HG02970 (cell line): Measurements from ENCODE around the gene SSX3.
"Not testable (repeated sequence)": the region's sequence is repeated elsewhere in the genome, so short reads cannot be mapped to it uniquely, and the experiment has no call there.

Experiments used
- ATAC-seq: cut with Tn5 transposase; IDR thresholded peaks from one replicate; pipeline ENCODE4 v1.9.1; 2021; ENCODE audit warnings: mild to moderate bottlenecking, moderate library complexity, moderate number of reproducible peaks; ENCODE audit not compliant: unreplicated experiment, low FRiP score

SSX3 gene, protein sequence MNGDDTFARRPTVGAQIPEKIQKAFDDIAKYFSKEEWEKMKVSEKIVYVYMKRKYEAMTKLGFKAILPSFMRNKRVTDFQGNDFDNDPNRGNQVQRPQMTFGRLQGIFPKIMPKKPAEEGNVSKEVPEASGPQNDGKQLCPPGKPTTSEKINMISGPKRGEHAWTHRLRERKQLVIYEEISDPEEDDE

DNA sequence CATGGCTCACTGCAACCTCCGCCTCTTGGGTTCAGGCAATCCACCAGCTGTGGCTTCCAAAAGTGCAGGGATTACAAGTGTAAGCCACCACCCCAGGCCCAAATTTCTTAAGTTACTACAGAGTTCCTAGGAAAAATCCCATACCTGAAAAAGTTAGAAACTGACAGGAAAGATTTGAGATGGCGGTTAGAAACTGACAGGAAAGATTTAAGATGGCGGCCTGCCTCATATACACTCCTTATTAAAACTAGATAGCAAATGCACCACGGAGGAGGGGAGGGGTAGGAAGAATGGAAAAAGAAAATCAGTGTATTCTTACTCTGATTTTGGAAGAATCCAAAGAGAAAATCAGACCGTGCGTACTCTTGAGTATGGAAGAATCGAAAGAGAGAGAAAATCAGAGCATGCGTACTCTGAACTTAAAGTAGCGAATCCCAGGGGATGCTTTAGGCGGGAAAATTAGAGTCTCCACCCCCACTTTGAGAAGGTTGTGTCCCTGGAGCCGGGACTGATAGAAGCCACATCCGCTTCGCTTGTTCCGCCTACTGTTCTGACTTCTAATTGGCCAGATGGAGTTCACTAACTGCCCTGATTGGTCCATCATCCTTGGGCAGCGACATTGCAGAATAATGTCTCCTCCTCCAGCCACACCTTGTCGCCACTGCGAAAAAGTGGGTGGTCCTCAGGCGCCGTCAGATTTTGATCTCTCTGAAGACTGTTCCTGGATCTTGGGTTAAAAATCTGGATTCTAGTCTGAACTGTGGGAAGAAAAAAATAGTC, at the start of gene SSX3:
Gene SSX3, minus strand, starts transcription at position 389 of the 780 bp plus-strand sequence. CDS start 1,454 bp downstream, outside the sequence.
- not testable (repeated sequence) for ATAC-seq

DNA sequence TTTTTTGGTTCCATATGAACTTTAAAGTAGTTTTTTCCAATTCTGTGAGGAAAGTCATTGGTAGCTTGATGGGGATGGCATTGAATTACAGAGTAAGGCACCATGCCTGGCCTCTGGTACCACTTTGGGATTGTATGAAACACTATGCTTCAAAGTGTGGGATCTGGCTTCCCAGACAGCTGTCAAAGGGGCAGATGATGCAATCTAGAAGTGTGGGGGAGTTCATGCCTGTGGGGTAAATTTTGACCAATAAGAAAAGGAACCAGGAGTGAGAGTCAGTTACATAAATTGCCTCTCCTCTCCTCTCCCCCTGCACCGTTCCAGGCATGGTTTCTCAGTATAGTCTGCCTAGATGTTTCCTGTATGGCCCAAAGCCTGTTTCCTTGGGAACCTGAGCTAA, 41.3 kb upstream of the SSX3 start:
- not testable (repeated sequence) for ATAC-seq

DNA sequence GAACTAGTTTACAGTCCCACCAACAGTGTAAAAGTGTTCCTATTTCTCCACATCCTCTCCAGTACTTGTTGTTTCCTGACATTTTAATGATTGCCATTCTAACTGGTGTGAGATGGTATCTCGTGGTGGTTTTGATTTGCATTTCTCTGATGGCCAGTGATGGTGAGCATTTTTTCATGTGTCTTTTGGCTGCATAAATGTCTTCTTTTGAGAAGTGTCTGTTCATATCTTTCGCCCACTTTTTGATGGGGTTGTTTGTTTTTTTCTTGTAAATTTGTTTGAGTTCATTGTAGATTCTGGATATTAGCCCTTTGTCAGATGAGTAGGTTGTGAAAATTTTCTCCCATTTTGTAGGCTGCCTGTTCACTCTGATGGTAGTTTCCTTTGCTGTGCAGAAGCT, 40.4 kb upstream of the SSX3 start:
- ATAC-seq, result not testable (repeated sequence)

DNA sequence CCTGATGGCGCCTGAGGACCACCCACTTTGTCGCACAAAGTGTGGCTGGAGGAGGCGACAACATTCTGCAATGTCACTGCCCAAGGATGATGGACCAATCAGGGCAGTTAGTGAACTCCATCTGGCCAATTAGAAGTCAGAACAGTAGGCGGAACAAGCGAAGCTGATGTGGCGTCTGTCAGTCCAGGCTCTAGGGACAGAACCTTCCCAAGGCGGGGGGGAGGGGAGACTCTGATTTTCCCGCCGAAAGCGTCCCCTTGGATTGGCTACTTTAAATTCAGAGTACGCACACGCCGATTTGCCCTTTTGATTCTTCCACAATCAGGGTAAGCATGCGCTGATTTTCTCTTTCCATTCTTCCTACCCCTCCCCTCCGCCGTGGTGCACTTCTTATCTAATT, 26.7 kb upstream of the SSX3 start, which contains the start of gene SSX4:
Gene SSX4, plus strand, starts transcription at position 301 of the 400 bp plus-strand sequence. CDS start 515 bp downstream, outside the sequence.
- not testable (repeated sequence) for ATAC-seq

DNA sequence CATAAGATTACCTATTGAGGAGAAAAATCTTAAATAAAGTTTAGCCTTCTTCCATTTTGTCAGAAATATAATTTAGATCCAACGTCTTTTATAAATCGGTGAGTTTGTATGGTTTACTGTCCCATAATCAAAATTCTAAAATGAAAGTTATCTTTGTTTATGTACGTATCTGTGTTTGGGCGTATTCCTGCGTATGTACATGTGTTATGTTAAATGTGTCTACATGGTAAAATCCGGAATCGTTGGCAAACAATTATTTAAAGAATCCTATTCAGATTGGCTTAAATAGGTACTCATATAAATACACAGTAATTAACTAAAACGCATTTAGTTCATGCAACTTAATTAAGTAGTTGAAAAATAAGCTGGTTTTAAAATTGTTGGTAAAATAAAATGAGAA, 13.9 kb upstream of the SSX3 start:
- not testable (repeated sequence) for ATAC-seq

DNA sequence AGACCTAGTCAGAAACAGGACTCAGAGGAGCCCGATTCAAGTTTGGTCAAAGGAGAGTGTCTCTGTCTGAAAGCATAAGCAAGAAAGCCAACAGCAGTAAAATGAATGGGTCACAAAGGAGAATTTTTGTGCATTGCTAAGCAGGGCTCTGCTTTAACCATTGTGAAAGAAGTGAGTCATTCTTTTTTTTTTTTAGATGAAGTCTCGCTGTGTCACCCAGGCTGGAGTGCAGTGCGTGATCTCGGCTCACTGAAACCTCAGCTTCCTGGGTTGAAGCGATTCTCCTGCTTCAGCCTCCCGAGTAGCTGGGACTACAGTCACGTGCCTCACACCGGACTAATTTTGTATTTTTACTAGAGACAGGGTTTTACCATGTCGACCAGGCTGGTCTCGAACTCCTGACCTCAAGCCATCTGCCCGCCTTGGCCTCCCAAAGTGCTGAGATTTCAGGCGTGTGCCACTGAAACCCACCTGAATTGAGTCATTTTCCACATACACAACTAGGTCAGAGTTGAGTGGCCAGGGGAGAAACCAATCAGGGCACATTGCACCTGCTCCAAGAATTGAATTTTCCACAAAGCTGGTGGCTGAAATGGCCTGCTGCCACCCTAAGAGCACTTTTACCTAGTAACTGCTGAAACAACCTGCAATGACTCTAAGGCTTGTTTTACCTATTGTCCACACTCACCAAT, 11.4 kb upstream of the SSX3 start:
- not testable (repeated sequence) for ATAC-seq

DNA sequence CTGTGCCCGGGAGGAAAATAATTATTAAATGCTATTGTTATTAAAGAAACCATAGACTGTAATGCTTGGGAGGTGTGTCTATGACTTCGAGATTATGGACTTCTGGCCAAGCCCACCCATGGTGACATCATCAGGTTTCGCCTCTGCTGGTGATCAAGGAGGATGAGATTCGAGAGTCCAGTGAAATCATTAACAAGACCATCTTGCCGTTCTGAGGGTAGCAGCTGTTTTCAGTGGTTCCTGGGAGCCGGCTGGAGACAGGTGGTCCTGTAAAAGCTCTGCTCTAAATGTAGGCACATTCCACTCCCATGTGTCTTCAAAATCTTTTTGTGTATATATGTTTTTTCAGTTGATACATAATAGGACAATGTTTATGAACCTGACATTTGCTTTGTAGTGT, 2.8 kb upstream of the SSX3 start:
- ATAC-seq, result not testable (repeated sequence)

DNA sequence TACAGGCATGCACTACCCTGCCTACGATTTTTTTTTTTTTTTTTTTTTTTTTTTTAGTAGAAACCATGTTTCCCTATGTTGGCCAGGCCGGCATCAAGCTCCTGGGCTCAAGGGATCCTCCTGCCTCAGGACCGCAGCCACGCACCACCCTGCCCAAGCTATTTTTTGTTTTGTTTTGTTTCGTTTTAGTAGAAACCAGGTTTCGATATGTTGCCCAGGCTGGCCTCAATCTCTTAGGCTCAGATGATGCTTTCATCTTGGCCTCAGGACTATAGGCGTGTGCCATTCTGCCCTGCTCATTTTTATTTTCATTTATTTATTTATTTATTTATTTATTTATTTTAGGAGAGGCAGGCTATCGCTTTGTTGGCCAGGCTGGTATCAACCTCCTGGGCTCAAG, 1.2 kb upstream of the SSX3 start:
- ATAC-seq, result no peak

DNA sequence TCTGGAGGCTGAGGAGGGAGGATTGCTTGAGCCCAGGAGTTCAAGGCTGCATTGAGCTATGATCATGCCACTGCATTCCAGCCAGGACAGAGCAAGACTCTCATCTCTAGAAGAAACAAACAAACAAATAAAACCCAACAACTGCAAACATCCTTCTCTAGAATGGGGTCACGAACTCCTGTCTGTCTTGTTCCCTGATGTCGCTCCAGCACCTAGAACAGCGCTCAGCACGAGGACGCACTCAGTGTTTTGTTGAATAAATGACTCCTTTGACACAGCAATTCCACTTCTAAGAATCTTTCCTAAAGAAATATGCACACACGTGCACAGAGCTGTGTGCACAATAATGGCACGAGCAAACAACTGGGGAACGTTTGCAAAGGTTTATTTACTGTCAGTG, 10.4 kb downstream of the SSX3 start:
- not testable (repeated sequence) for ATAC-seq

DNA sequence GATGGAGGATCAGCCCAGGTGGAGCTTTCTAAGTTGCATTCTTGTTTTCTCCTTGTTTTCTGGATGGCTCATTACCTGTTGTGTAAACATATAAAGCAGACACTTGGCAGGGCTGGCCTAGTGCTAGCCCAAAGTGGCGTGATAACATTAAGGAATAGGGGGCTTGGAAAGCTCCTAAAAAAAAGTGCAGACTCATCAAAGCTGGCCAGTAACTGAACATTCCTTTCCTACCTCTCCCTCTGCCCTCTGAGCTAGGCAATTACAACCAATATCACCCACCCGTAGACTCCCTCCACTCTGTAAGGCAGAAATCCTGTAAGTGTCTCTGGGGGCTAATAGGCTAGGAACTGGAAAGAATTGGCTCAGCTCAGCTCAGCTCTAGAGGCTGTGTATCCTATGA, 42.5 kb downstream of the SSX3 start:
- ATAC-seq, result not testable (repeated sequence)

DNA sequence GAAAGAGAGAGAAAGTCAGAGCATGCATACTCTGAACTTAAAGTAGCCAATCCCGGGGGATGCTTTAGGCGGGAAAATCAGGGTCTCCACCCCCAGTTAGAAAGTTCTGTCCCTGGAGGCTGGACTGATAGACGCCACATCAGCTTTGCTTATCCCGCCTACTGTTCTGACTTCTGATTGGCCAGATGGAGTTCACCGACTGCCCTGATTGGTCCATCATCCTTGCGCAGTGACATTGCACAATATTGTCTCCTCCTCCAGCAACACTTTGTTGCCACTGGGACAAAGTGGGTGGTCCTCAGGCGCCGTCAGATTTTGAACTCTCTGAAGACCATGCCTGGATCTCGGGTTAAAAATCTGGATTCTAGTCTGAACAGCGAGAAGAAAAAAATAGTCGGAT, 50.3 kb downstream of the SSX3 start:
- no peak for ATAC-seq
